ENCODE data around the gene UBE2J1. TPM values are rescaled to one million over a fixed set of nuclear protein-coding genes. Genes with fewer than 3 reads are reported as not detected.

UBE2J1 gene
- polyA plus RNA-seq, 1 of the 3 experiments (the other 2 are of a cell fraction) = 11.3 TPM

DNA sequence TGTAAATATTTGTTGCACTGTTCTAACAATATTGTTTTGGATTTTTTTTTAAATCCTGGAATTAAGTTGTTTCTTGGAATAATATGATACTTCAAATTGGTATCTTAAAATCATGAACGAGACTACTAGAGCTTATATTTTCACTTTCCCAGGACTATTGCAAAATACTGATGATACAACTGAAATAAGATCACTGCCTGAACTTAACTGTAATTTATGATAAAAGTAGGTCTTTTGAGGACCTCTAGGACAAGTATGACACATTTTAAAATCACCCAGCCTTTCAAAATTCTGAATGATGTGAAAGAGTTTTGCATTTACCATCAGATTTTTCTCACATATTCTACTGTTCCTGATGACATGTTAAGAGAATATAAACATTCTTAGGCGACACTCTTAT lies 8.6 kb upstream of the UBE2J1 start (continued):
- TF ChIP-seq, protein P1, sequence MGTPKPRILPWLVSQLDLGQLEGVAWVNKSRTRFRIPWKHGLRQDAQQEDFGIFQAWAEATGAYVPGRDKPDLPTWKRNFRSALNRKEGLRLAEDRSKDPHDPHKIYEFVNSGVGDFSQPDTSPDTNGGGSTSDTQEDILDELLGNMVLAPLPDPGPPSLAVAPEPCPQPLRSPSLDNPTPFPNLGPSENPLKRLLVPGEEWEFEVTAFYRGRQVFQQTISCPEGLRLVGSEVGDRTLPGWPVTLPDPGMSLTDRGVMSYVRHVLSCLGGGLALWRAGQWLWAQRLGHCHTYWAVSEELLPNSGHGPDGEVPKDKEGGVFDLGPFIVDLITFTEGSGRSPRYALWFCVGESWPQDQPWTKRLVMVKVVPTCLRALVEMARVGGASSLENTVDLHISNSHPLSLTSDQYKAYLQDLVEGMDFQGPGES (IDR thresholded peaks at IDR 0.05; ENCODE audit: low read depth, low read length) = no peak
- TF ChIP-seq, protein P2, sequence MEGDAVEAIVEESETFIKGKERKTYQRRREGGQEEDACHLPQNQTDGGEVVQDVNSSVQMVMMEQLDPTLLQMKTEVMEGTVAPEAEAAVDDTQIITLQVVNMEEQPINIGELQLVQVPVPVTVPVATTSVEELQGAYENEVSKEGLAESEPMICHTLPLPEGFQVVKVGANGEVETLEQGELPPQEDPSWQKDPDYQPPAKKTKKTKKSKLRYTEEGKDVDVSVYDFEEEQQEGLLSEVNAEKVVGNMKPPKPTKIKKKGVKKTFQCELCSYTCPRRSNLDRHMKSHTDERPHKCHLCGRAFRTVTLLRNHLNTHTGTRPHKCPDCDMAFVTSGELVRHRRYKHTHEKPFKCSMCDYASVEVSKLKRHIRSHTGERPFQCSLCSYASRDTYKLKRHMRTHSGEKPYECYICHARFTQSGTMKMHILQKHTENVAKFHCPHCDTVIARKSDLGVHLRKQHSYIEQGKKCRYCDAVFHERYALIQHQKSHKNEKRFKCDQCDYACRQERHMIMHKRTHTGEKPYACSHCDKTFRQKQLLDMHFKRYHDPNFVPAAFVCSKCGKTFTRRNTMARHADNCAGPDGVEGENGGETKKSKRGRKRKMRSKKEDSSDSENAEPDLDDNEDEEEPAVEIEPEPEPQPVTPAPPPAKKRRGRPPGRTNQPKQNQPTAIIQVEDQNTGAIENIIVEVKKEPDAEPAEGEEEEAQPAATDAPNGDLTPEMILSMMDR (IDR thresholded peaks at IDR 0.05) = no peak

DNA sequence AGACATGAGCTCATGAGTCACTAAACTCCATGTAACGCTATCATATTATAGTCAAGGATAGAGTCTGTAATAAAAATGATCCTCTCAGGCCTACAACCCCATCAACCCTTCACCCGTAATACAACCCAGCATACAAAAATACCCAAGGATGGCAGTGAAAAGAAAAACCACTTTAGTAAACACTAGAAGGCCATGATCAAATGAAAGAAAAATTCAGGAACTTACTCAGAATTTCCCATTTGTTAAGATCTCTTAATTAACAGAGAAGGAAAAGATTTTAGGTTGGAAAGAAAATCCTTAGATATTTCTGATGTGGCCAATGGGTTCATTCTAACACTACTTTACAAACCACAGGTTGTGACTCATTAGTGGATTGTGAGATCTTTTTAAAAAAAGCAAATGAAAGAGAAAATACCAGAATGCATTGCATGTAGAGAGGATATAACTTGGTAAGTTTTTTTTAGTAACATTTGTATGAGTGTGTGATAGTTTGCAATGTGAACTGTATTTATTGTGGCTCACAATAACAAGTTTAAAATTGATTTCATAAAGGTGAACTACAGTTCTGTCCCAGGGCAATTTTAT lies 8.0 kb upstream of the UBE2J1 start:
- POLR2A ChIA-PET = interaction anchor here (0.9 kb wide), 1 partner anchor 15 kb away, joined by 3 read pairs; no protein-coding TSS in a partner anchor
- WGBS (ENCODE audit: low lambda C conversion rate) = 70% methylated on average over 2 of the region's 2 CpGs
- H3K4me2 ChIP-seq = no peak overlapping the region

DNA sequence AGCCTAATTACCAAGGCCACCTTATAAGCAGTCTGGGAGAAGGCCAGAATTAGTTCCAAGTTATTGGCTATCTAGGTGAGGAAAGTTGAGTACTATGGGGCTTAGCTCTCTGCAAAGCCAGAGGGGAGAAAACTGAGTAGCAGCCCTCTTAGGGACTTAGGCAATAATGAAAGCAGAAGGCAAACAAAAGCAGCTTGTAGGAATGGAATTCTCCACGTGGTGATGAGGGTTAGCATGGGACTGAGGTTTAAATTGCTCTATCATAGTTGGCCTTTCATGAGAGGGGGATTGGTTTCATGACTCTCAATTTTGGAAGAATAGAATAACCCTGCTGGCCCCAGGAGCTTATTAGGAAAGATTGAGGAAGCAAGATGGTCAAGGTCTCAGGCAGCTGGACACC lies 7.0 kb upstream of the UBE2J1 start:
- no peak for TF ChIP-seq FOXM1 (IDR thresholded peaks at IDR 0.05; ENCODE audit: low read depth)
- no peak for TF ChIP-seq NRF1 (IDR thresholded peaks at IDR 0.05; ENCODE audit: low read depth, low read length)
- TF ChIP-seq JUND (IDR thresholded peaks at IDR 0.05) = no peak
- no peak for TF ChIP-seq TCF12 (IDR thresholded peaks at IDR 0.05)
- TF ChIP-seq NFIC (IDR thresholded peaks at IDR 0.05; ENCODE audit: borderline replicate concordance) = no peak
- TF ChIP-seq, protein P3, sequence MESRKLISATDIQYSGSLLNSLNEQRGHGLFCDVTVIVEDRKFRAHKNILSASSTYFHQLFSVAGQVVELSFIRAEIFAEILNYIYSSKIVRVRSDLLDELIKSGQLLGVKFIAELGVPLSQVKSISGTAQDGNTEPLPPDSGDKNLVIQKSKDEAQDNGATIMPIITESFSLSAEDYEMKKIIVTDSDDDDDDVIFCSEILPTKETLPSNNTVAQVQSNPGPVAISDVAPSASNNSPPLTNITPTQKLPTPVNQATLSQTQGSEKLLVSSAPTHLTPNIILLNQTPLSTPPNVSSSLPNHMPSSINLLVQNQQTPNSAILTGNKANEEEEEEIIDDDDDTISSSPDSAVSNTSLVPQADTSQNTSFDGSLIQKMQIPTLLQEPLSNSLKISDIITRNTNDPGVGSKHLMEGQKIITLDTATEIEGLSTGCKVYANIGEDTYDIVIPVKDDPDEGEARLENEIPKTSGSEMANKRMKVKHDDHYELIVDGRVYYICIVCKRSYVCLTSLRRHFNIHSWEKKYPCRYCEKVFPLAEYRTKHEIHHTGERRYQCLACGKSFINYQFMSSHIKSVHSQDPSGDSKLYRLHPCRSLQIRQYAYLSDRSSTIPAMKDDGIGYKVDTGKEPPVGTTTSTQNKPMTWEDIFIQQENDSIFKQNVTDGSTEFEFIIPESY (IDR thresholded peaks at IDR 0.05; ENCODE audit: borderline replicate concordance, low read depth) = no peak
- TF ChIP-seq EZH2phosphoT487 (IDR thresholded peaks at IDR 0.05; ENCODE audit: borderline replicate concordance, low read depth) = no peak
- TF ChIP-seq RXRA (IDR thresholded peaks at IDR 0.05; ENCODE audit: borderline replicate concordance, low read depth) = no peak
- no peak for TF ChIP-seq TEAD4 (IDR thresholded peaks at IDR 0.05; ENCODE audit: borderline replicate concordance, insufficient read depth)
- TF ChIP-seq RFX5 (IDR thresholded peaks at IDR 0.05; ENCODE audit: low read length) = no peak
- no peak for TF ChIP-seq TAF1 (IDR thresholded peaks at IDR 0.05; ENCODE audit: borderline replicate concordance, low read depth, low read length)
- TF ChIP-seq, protein P4, sequence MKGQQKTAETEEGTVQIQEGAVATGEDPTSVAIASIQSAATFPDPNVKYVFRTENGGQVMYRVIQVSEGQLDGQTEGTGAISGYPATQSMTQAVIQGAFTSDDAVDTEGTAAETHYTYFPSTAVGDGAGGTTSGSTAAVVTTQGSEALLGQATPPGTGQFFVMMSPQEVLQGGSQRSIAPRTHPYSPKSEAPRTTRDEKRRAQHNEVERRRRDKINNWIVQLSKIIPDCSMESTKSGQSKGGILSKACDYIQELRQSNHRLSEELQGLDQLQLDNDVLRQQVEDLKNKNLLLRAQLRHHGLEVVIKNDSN (IDR thresholded peaks at IDR 0.05; ENCODE audit: borderline replicate concordance, low read depth) = no peak
- no peak for TF ChIP-seq POLR2AphosphoS5 (IDR thresholded peaks at IDR 0.05; ENCODE audit: low read depth, low read length)
- TF ChIP-seq SMC3 (IDR thresholded peaks at IDR 0.05; ENCODE audit: low read depth, low read length) = no peak
- WGBS (ENCODE audit: low lambda C conversion rate) = 47% methylated on average over 1 of the region's 1 CpG
- no peak overlapping the region for H3K4me2 ChIP-seq
- POLR2A ChIA-PET = no interaction called here
- no peak for DNase-seq
- H2AFZ ChIP-seq (ENCODE audit: low read depth) = no peak overlapping the region
- no peaks in the 10 kb centered on the region; a peak in 1 of 4 replicates for H3K4me1 ChIP-seq (ENCODE audit: control insufficient read depth in 1 of 2, insufficient read depth in 2 of 2, low read depth in 1 of 2, low read length in 1 of 2)
- no peaks in the 10 kb centered on the region for H3K79me2 ChIP-seq (ENCODE audit: insufficient read depth)
- H3K27me3 ChIP-seq (ENCODE audit: insufficient read depth) = no peaks in the 10 kb centered on the region
- peaks cover 9% of the 10 kb centered on the region for H3F3A ChIP-seq (replicated peaks; ENCODE audit: insufficient read depth)
- H3K36me3 ChIP-seq (replicated peaks in 1 of 2; ENCODE audit: control insufficient read depth in 1 of 2, insufficient read depth in 2 of 2, low read length in 1 of 2) = no peaks in the 10 kb centered on the region
- CTCF ChIA-PET = interaction anchor here (1.1 to 5.9 kb wide), 4 partner anchors 8 to 17 kb away, joined by 3 to 50 read pairs (median 8); no protein-coding TSS in a partner anchor
- H3K9me2 ChIP-seq = no peaks in the 10 kb centered on the region
- H3K4me3 ChIP-seq (ENCODE audit: low read depth in 2 of 2, low read length in 1 of 2) = no peak overlapping the region
- H3K27ac ChIP-seq (ENCODE audit: low read depth in 2 of 2, low read length in 1 of 2) = no peak overlapping the region
- no peaks in the 10 kb centered on the region for H4K20me1 ChIP-seq (ENCODE audit: insufficient read depth)
- H3K9ac ChIP-seq = no peak overlapping the region
- no peaks in the 10 kb centered on the region for H3K9me3 ChIP-seq

More for the DNA sequence above, 8.0 kb upstream of the UBE2J1 start:
- Histone ChIP-seq H3K9me2 (no peaks in the 10 kb centered on the region), H3K27ac (ENCODE audit: low read depth in 2 of 2, low read length in 1 of 2) (peak overlapping the region in 1 of 2 experiments; percentile 35; a peak in 1 of 4 replicates), H3K9me3 (no peaks in the 10 kb centered on the region), H3F3A (replicated peaks; ENCODE audit: insufficient read depth) (peaks cover 9% of the 10 kb centered on the region), H3K27me3 (ENCODE audit: insufficient read depth) (no peaks in the 10 kb centered on the region), H3K36me3 (replicated peaks in 1 of 2; ENCODE audit: control insufficient read depth in 1 of 2, insufficient read depth in 2 of 2, low read length in 1 of 2) (no peaks in the 10 kb centered on the region), H3K9ac (no peak overlapping the region), H3K79me2 (ENCODE audit: insufficient read depth) (no peaks in the 10 kb centered on the region), H3K4me3 (ENCODE audit: low read depth in 2 of 2, low read length in 1 of 2) (no peak overlapping the region), H3K4me1 (ENCODE audit: control insufficient read depth in 1 of 2, insufficient read depth in 2 of 2, low read depth in 1 of 2, low read length in 1 of 2) (no peaks in the 10 kb centered on the region; a peak in 1 of 4 replicates), H2AFZ (ENCODE audit: low read depth) (0 out of 2 replicates have a peak overlapping the region, but pooled peaks have one; percentile 23), H4K20me1 (ENCODE audit: insufficient read depth) (no peaks in the 10 kb centered on the region)
- TF ChIP-seq MXI1 (IDR thresholded peaks at IDR 0.05; ENCODE audit: low read depth, low read length) (no peak), EZH2phosphoT487 (IDR thresholded peaks at IDR 0.05; ENCODE audit: borderline replicate concordance, low read depth) (no peak), YY1 (IDR thresholded peaks at IDR 0.05; ENCODE audit: low read depth) (no peak), MEF2A (IDR thresholded peaks at IDR 0.05; ENCODE audit: borderline replicate concordance, low read depth) (no peak), FOSL2 (IDR thresholded peaks at IDR 0.05; ENCODE audit: borderline replicate concordance, low read depth) (0 out of 2 replicates have a peak, but pooled peaks have one; percentile 8), NRF1 (IDR thresholded peaks at IDR 0.05; ENCODE audit: low read depth, low read length) (no peak), FOXJ3 (CRISPR knock-in tag; IDR thresholded peaks at IDR 0.05) (no peak)
- no peak for DNase-seq
- CTCF ChIA-PET = interaction anchor here (1.1 to 5.9 kb wide), 5 partner anchors 7 to 16 kb away, joined by 3 to 50 read pairs (median 3); partner anchors contain the start of gene UBE2J1
